GM18526 (cell line): Measurements from ENCODE around the gene MAP3K14.

Experiments
- POLR2A ChIP-seq: IDR thresholded peaks from 3 replicates; pipeline ENCODE4 v1.6.1; 2011; ENCODE audit not compliant: insufficient read length; ENCODE audit errors: extremely low read depth

Gene MAP3K14

GRCh38 chr17:45316434-45317110, at the start of gene MAP3K14:
Gene MAP3K14 (minus strand): TSS chr17:45317020. CDS start chr17:45290745, 26,275 bp downstream.
- TF ChIP-seq POLR2A, result peak; percentile 86

- TF ChIP-seq POLR2A, result no peak
These were observed 49.2 kb upstream of the MAP3K14 start for GRCh38 chr17:45366049-45366448.

- no peak for TF ChIP-seq POLR2A
These were observed 47.9 kb upstream of the MAP3K14 start for GRCh38 chr17:45364531-45365390.

GRCh38 chr17:45363498-45363897, 46.7 kb upstream of the MAP3K14 start:
- no peak for TF ChIP-seq POLR2A

- TF ChIP-seq POLR2A, result no peak
These were observed 45.2 kb upstream of the MAP3K14 start for GRCh38 chr17:45361976-45362375.

GRCh38 chr17:45361451-45361850, 44.6 kb upstream of the MAP3K14 start:
- TF ChIP-seq POLR2A, result no peak

- no peak for TF ChIP-seq POLR2A
These were observed 40.7 kb upstream of the MAP3K14 start for GRCh38 chr17:45357364-45357997.

GRCh38 chr17:45355087-45355486, 38.3 kb upstream of the MAP3K14 start:
- no peak for TF ChIP-seq POLR2A

- no peak for TF ChIP-seq POLR2A
These were observed 36.2 kb upstream of the MAP3K14 start for GRCh38 chr17:45353043-45353442.

GRCh38 chr17:45351831-45352230, 35.0 kb upstream of the MAP3K14 start:
- TF ChIP-seq POLR2A, result no peak

- TF ChIP-seq POLR2A, result no peak
These were observed 30.6 kb upstream of the MAP3K14 start for GRCh38 chr17:45347444-45347843.

- TF ChIP-seq POLR2A, result no peak
These were observed 29.6 kb upstream of the MAP3K14 start for GRCh38 chr17:45346216-45347015.

GRCh38 chr17:45345554-45346215, 28.9 kb upstream of the MAP3K14 start:
- no peak for TF ChIP-seq POLR2A

GRCh38 chr17:45345246-45345553, 28.4 kb upstream of the MAP3K14 start:
- no peak for TF ChIP-seq POLR2A

GRCh38 chr17:45342871-45343526, 26.2 kb upstream of the MAP3K14 start:
- no peak for TF ChIP-seq POLR2A

GRCh38 chr17:45342306-45342705, 25.5 kb upstream of the MAP3K14 start:
- TF ChIP-seq POLR2A, result no peak
